HG02840 (cell line): Measurements from ENCODE around the gene SLC2A6.
A peak's percentile ranks its signal among the peaks of the same experiment; 100 is the strongest.
"Not testable (repeated sequence)": the region's sequence is repeated elsewhere in the genome, so short reads cannot be mapped to it uniquely, and the experiment has no call there.

Experiments
- ATAC-seq: cut with Tn5 transposase; IDR thresholded peaks from one replicate; pipeline ENCODE4 v1.9.1; 2021; ENCODE audit warnings: mild to moderate bottlenecking, moderate library complexity, moderate number of reproducible peaks; ENCODE audit not compliant: unreplicated experiment, low FRiP score

SLC2A6 gene

DNA sequence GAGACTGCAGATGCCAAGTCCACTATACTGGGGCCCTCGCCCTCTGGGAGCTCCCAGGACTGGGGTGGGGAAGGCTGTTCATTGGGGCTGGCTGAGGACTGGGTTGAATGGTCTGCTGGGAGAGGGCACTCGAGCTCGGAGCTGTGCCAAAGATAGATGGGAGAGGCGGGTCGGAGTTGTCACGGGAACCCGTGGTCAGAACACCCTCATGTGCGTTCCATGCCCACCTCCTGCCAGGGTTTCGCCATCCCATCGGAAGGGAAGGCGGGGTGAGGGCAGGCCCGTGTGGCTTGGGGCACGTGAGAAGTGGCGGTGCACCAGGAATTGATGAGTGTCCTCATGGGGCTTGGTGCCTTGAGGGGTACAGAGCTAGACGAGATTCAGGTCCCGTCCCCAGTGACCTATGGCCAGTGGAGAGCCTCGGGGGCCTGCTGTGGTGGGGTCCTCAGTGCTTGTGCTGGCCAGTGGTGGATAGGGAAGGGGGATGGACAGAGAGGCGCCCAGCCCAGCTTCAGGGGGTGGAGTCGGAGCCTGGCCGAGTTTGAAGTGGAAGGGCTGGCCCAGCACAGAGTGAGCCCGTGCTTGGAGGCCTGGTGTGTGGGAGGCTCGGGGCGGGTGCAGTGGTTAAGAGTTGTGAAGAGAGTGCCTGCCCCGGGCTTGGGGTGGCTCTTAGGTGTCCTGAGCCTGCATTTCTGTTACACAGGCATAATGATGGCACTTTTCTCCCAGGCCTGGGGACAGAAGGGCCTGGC lies 14.9 kb downstream of the SLC2A6 start:
- no peak for ATAC-seq

DNA sequence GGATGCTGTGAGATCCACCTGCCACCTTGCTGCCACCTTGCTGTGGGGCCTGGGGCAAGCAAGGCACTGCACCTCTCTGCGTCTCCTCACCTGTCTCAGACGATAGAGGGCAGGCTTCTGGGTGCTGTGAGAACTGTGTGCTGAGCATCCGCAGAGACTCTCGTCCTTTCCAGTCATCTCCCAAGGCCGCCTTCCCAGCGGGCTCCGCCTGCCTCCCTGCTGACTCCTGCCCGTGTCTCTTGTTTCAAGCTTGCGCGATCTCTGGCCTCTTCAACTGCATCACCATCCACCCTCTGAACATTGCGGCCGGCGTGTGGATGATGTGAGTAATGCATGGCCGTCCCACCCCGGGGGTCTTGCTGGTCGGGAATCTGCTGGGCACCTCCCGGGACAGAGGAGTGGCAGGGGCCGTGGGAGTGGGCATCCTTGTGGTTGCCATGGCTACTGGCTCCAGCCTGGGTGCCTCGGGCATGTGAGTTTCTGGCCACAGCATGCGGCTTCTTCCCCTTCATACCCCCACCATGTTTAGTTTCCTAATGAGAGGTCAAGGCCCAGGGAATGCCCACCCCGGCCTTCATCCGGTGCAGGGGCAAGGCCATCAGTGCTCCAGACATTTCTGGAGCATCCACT lies 15.6 kb downstream of the SLC2A6 start:
- ATAC-seq = no peak

DNA sequence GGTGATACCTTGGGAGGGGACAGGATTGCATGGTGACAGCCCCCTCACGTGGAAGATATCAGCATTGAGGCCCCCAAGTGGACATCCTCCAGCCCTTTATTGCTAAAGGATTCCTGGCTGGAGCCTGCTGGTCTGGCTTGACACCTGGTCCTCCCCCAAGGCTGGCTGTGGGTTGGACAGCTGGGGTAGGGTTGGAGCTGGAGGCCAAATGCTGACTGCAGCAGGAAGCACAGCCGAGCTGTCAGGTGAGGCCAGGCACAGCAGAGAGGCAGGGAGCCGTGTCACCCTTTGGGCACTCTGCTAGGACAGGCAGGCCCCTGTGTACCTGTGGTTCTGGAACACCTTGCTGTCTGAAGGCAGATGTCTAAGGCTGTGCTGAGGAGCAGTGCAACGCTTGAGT lies 16.9 kb downstream of the SLC2A6 start:
- no peak for ATAC-seq

DNA sequence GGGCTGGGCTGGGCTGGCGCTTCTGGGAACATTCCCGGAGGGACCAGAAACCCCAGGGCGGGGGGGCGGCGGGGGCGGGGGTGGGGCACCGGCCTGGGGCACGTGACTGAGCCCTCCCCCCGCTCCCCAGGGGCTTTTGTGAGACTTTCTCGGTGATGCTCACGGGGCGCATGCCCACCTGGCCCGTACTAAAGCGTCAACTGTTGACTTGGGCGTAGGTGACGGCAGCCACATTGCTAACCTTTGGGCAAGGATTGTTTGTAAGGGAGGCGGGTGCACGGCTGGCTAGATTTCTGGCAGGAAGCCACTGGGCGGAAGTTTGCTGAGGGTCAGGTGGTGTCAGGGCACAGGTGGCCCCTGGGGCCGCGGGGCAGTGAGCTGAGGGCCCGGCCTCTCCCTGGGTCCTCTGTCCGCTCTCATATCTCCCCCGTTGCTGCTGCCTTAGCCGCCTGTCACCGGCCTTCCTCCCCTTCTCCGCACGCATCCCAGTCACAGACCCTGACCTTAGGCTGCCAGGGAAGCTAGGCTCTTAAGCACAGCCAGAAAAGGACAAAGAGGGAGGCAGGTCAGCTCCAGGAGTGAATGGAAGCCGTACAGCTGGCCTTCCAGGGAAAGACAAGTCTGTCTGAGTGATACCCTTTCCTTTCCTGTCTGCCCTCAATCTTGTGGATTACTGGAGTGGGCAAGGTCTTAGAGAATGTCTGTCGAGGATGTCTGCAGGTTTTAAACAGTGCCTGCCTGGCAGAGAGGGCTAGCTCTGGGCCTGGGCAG lies 18.3 kb downstream of the SLC2A6 start:
- ATAC-seq = peak; percentile 34

DNA sequence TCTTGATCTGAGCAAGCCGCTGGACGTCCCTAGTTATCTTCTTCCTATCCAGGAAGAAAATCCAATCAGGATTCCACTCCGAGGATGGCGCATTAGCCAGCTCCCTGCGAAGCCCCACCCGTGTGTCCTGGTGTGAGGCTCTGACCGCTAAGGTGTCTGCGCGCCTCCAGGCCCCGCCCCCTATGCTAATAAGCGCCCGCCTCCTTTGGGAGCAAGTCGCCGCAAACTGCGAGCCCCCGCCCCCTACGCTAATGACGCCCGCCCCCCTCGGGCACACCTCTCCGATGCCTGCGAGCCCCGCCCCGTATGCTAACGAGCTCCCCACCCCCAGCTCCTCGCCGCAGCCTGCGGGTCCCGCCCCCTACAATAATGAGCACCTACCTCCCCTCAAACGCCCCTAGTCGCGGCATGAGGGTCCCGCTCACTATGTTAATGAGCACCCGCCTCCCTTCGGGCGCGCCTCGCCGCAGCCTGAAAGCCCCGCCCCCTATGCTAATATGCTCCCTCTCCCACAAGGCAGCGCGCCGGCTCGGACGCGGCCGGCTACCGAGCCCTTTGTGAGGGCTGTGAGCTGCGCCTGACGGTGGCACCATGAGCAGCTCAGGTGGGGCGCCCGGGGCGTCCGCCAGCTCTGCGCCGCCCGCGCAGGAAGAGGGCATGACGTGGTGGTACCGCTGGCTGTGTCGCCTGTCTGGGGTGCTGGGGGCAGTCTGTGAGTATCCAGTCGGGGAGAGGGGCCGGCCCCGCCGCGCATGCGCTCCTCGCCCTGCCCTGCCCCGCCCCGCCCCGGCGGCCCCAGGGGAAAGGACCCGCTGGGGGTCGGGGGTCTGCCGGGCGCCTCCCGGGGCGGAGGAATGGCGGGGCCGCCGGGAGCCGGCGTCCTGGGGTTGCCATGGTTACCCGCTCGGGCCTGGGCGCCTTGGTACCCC lies 19.2 kb downstream of the SLC2A6 start, which contains the start of gene CACFD1:
Gene CACFD1, plus strand, starts transcription at position 503 of the 929 bp plus-strand sequence. Its CDS starts 89 bp downstream, at position 592.
- ATAC-seq = peak; percentile 72

DNA sequence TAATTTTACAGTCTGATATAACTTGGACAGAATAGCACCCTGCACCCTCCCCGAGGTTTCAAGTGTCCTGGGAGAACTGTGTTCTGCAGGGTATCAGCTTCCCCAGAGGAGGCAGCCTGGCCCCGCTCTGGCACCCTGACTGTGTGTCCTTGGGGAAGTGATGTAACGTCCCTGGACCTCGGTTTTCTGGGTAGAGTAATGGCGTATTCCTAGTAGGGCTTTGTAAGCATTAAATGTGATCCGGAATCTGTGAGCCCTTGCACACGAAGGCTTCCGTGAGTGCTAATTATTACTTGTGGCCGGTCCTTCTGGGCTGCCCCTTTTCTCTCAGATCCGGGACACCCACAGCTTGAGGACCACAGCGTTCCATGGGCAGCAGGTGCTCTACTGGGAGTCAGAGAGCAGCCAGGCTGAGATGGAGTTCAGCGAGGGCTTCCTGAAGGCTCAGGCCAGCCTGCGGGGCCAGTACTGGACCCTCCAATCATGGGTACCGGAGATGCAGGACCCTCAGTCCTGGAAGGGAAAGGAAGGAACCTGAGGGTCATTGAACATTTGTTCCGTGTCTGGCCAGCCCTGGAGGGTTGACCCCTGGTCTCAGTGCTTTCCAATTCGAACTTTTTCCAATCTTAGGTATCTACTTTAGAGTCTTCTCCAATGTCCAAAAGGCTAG lies 20.1 kb downstream of the SLC2A6 start:
- no peak for ATAC-seq

DNA sequence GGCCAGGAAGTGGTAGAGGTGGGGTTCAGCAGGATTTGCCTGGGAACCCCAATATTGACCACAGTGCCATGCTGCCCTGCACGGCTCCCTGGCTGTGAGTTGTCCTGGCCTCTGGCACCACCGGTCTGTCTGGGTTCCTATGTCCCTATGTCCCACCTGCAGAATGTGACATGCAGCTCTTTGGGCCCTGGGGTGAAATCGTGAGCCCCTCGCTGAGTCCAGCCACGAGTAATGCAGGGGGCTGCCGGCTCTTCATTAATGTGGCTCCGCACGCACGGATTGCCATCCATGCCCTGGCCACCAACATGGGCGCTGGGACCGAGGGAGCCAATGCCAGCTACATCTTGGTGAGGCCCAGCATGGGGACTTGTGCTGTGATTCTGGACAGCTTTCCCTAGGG lies 21.2 kb downstream of the SLC2A6 start:
- no peak for ATAC-seq

DNA sequence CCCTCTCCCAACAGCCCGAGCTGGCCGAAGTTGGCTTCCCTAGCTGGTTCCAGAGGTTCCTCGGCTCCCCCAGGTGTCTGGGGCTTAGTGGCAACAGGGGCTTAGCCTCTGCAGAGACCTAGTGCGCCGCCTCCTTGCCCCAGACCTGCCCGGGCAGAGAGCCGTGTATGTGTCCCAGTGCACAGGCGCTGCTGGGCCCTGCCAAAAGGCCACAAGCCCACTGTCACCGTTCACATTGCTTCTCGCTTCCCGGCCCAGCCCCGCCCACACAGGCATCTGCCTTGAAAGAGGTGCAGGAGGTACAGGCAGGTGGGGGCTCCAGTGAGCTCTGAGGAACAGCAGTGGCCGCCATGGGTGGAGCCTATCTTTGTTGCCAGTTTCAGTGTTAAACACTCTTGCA lies 21.7 kb downstream of the SLC2A6 start:
- ATAC-seq = no peak

DNA sequence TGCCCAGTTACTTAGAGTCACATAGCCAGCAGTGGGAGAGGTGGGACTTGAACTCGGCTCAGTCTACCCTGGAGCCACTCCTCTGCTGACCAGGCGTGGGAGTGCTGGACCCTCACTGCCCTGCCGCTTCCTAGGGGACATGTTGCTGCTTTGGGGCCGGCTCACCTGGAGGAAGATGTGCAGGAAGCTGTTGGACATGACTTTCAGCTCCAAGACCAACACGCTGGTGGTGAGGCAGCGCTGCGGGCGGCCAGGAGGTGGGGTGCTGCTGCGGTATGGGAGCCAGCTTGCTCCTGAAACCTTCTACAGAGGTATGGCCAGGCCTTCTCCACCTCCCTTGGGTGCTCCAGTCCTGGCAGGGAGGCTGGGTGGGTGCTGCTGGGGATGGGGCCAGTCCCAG lies 22.5 kb downstream of the SLC2A6 start:
- ATAC-seq = no peak

DNA sequence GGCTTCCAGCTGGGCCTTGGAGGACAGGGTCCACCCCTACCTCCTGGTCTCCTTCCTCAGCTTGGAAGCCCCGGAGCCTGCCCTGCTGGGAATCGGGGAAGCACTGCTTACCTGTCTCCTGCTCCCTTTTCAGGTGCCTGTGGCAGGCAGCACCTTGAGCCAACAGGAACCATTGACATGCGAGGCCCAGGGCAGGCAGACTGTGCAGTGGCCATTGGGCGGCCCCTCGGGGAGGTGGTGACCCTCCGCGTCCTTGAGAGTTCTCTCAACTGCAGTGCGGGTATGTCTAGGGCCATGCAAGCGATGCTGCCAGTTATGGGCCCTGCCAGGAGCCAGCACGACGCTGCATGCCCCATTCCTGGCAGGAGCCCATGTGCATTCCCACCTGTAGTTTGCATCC lies 23.0 kb downstream of the SLC2A6 start:
- no peak for ATAC-seq

DNA sequence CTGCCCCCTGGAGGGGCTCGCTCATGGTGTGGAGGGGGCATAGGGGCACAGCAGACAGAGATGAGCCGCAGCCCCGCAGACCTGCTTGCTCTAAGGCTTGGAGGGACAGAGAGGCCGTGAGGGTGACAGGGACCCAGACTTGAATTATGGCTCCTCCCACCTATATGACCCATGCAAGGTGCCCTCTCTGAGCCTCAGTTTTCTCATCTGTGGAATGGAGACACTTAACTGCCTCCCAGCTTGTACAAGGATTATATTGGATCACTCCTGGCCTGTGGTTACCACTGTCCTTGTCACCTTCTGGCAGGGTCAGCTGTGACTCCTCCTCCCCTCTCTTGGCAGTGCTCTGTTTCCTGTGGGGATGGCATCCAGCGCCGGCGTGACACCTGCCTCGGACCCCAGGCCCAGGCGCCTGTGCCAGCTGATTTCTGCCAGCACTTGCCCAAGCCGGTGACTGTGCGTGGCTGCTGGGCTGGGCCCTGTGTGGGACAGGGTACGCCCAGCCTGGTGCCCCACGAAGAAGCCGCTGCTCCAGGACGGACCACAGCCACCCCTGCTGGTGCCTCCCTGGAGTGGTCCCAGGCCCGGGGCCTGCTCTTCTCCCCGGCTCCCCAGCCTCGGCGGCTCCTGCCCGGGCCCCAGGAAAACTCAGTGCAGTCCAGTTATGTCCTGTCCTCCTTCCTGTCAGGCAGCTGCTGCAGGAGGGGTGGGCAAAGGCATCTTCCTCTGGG lies 23.8 kb downstream of the SLC2A6 start:
- no peak for ATAC-seq

DNA sequence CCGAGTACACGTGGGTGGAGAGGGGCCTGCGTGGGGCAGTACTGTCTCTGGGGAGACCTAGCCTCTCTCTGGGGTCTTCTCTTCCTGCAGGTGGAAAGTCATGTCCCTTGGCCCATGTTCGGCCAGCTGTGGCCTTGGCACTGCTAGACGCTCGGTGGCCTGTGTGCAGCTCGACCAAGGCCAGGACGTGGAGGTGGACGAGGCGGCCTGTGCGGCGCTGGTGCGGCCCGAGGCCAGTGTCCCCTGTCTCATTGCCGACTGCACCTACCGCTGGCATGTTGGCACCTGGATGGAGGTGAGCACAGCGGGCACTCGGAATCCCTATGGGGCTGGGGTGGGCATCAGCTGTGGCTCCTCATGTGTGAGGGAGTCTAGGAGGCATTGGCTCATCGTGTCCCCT lies 24.6 kb downstream of the SLC2A6 start:
- no peak for ATAC-seq

DNA sequence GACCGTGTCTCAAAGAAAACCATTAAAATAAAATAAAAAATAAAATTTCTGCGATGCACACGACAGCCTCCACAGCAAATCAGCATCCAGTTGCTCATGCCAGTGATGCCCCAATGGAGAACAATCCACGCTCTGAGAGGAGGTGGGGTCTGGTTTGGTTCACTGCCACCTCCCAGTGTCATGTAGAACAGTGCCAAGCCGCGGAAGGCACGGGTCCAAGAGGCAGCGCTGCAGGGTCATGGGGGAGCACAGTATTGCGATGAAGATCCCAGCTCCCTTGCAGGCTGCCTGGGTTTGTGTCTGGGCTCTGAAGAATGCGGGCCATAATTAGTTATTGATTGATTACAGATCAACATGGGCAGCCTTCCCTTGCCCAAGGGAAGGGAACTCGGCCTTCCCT lies 25.2 kb downstream of the SLC2A6 start:
- no peak for ATAC-seq

DNA sequence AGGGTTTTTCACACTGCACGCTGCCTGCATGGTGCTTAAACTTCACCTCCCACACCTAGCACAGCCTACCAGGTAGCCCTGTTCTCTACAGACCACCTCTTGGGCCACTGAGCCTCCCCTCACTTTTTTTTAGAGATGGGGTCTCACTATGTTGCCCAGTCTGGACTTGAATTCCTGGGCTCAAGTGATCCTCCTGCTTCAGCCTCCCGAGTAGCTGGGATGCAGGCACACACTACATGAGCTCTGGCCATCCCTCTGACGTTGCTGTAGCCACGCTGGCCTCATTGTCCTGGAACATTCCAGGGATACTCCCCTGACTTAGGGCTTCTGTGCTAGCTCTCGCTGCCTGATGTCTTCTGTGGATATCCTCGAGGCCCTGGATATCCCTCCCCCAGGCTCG lies 26.3 kb downstream of the SLC2A6 start:
- ATAC-seq = no peak

DNA sequence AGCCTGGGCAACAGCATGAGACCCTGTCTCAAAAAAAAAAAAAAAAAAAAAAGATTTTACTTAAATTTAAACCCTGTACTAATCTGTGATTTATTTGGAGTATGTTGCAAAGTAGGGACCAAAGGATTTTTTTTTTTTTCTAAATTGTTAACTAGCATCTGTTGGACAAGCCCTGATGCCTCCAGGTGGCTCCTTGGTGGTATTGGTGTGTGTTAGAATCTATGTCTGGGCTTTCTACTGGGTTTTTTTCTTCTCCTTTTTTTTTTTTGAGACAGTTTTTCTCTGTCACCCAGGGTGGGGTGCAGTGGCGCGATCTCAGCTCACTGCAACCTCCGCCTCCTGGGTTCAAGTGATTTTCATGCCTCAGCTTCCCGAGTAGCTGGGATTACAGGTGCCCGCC lies 27.0 kb downstream of the SLC2A6 start:
- not testable (repeated sequence) for ATAC-seq

DNA sequence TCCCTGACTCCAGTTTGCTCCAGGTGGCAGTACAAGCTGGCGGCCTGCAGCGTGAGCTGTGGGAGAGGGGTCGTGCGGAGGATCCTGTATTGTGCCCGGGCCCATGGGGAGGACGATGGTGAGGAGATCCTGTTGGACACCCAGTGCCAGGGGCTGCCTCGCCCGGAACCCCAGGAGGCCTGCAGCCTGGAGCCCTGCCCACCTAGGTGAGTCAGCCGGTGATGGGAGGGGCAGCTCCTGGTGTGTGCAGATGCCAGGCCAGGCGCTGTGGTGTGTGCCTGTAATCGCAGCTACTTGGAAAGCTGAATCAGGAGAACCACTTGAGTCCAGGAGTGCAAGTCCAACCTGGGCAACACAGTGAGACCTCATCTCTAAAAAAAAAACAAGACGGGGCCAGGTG lies 29.1 kb downstream of the SLC2A6 start:
- no peak for ATAC-seq

DNA sequence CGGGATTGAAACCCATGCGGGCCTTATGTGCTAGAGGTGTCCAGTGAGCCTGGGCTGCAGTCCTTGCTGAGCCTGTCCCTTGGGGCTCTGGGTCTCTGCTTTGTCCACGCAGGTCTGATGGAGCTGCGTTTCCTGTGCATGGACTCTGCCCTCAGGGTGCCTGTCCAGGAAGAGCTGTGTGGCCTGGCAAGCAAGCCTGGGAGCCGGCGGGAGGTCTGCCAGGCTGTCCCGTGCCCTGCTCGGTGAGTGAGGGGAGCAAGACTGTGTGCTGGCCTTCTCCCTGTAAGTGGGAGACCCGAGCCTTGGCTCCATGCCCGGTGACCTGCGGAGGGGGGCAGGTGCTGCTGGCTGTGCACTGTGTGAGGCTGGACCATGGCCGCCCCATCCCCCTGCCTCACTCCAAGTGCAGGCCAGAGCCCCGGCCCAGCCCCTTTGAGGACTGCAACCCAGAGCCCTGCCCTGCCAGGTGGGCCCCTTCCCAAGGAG lies 30.4 kb downstream of the SLC2A6 start:
- ATAC-seq = no peak

DNA sequence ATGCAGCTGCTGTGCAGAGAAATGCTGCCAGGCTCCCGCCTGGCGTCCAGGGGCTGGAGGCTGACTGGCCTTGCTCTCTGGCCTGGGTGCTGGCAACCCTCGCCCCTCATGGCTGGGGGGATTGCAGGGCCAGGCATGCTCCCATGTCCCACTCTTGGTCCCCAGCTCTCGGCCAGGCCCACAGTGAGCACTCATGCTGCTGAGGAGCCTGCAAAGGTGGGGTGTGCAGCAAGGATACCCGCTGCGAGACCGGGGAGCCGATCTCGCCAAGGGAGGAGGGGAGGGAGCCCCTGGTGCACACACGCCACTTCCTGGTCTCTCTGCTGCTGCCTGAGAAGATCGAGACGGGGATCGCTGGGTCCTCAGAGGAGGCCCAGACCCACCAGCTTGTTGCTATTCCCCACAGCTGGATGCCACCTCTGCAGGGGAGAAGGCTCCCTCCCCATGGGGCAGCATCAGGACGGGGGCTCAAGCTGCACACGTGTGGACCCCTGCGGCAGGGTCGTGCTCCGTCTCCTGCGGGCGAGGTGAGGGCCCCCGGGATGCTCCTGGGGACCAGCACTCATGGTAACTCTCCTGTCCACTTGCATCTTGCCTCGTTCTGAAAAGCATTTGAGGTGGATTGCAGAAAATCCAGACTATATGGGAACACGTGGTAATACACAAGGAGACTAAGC lies 33.5 kb downstream of the SLC2A6 start:
- no peak for ATAC-seq
